ENCODE results near the gene CEACAM6. TPM values are rescaled to one million over a fixed set of nuclear protein-coding genes. Genes with fewer than 3 reads are reported as not detected.

Gene CEACAM6
- total and polyA plus RNA-seq, 10 donors: 0.27 to 14.8 (median 1.0) TPM

GRCh38 chr19:41801031-41801430 lies 45.7 kb downstream of the CEACAM6 start:
- peaks cover 0 to 7% (median 0%) of the 10 kb centered on the region in 7 donors for H3K27me3 ChIP-seq (replicated peaks in 1 of 7)
- H3K9me3 ChIP-seq: no peaks in the 10 kb centered on the region
- H3K27ac ChIP-seq: peak overlapping the region in 7 of 8 donors; percentile 55 to 96 (median 87)
- peak overlapping the region in 1 of 8 donors; percentile 58 for H3K4me3 ChIP-seq
- intact Hi-C loops (cut with DNase I; ENCODE audit: low total_unique reads): no loop called here
- H3K36me3 ChIP-seq: no peaks in the 10 kb centered on the region
- no peak for DNase-seq
- TF ChIP-seq CTCF (IDR thresholded peaks at IDR 0.05 in 8 of 11, conservative IDR thresholded peaks at IDR 0.05 in 3 of 11) (no peak), POLR2A (IDR thresholded peaks at IDR 0.05) (no peak), POLR2AphosphoS5 (IDR thresholded peaks at IDR 0.05) (no peak)
- H3K4me1 ChIP-seq: peaks cover 0 to 48% (median 20%) of the 10 kb centered on the region in 6 donors
- 73 to 86% (median 76%) methylated on average over 4 of the region's 4 CpGs for WGBS, 5 donors

GRCh38 chr19:41801792-41802211 lies 46.5 kb downstream of the CEACAM6 start:
- Histone ChIP-seq H3K4me1 (peaks cover 0 to 40% (median 20%) of the 10 kb centered on the region in 6 donors), H3K36me3 (no peaks in the 10 kb centered on the region), H3K27ac (peak overlapping the region in 7 of 8 donors; percentile 55 to 96 (median 87))

GRCh38 chr19:41802770-41803169 lies 47.4 kb downstream of the CEACAM6 start:
- TF ChIP-seq CTCF (IDR thresholded peaks at IDR 0.05 in 8 of 11, conservative IDR thresholded peaks at IDR 0.05 in 3 of 11) (no peak), POLR2AphosphoS5 (IDR thresholded peaks at IDR 0.05) (no peak), POLR2A (IDR thresholded peaks at IDR 0.05) (no peak)
- Histone ChIP-seq H3K9me3 (no peaks in the 10 kb centered on the region), H3K27ac (peak overlapping the region in 7 of 8 donors; percentile 55 to 96 (median 87)), H3K4me1 (peaks cover 0 to 46% (median 20%) of the 10 kb centered on the region in 6 donors), H3K4me3 (peak overlapping the region in 1 of 8 donors; percentile 58), H3K36me3 (peaks cover 0 to 7% (median 0%) of the 10 kb centered on the region in 6 donors), H3K27me3 (replicated peaks in 1 of 7) (no peaks in the 10 kb centered on the region)
- DNase-seq: no peak
- intact Hi-C loops (cut with DNase I; ENCODE audit: low total_unique reads): no loop called here
- 34 to 55% (median 42%) methylated on average over 2 of the region's 2 CpGs for WGBS, 5 donors

More at GRCh38 chr19:41801792-41802211, 46.5 kb downstream of the CEACAM6 start:
- Histone ChIP-seq H3K4me3 (peak overlapping the region in 1 of 8 donors; percentile 58), H3K27me3 (replicated peaks in 1 of 7) (no peaks in the 10 kb centered on the region), H3K9me3 (no peaks in the 10 kb centered on the region)
- WGBS, 5 donors: 18 to 33% (median 25%) methylated on average over 2 of the region's 2 CpGs
- intact Hi-C loops (cut with DNase I; ENCODE audit: low total_unique reads): no loop called here
- TF ChIP-seq POLR2A (IDR thresholded peaks at IDR 0.05): no peak
- no peak for TF ChIP-seq CTCF (IDR thresholded peaks at IDR 0.05 in 8 of 11, conservative IDR thresholded peaks at IDR 0.05 in 3 of 11)
- TF ChIP-seq POLR2AphosphoS5 (IDR thresholded peaks at IDR 0.05): no peak
- DNase-seq: no peak

GRCh38 chr19:41804336-41804735 lies 49.0 kb downstream of the CEACAM6 start:
- intact Hi-C loops (cut with DNase I; ENCODE audit: low total_unique reads): no loop called here
- no peak for TF ChIP-seq POLR2AphosphoS5 (IDR thresholded peaks at IDR 0.05)
- TF ChIP-seq CTCF (IDR thresholded peaks at IDR 0.05 in 8 of 11, conservative IDR thresholded peaks at IDR 0.05 in 3 of 11): no peak
- no peak for TF ChIP-seq POLR2A (IDR thresholded peaks at IDR 0.05)
- H3K27me3 ChIP-seq (replicated peaks in 1 of 7): peaks cover 0 to 9% (median 0%) of the 10 kb centered on the region in 7 donors
- H3K4me1 ChIP-seq: peaks cover 0 to 59% (median 20%) of the 10 kb centered on the region in 6 donors
- peaks cover 0 to 8% (median 0%) of the 10 kb centered on the region in 6 donors for H3K36me3 ChIP-seq
- H3K9me3 ChIP-seq: no peaks in the 10 kb centered on the region
- DNase-seq: no peak
- H3K27ac ChIP-seq: peak overlapping the region in 6 of 8 donors; percentile 80 to 96 (median 89)
- 30 to 49% (median 39%) methylated on average over 3 of the region's 3 CpGs for WGBS, 5 donors
- H3K4me3 ChIP-seq: peak overlapping the region in 1 of 8 donors; percentile 58

Measured in spleen (tissue), 11 donors.